NB4 (cell line): ENCODE results near the gene NTN1.

Source experiments
- CTCF ChIP-seq: IDR thresholded peaks from one replicate; pipeline ENCODE4 v1.5.1; 2012; ENCODE audit warnings: low read depth, low read length
- MAX ChIP-seq: IDR thresholded peaks from 2 replicates; pipeline ENCODE4 v1.6.1; 2011; ENCODE audit warnings: low read depth, low read length

- TF ChIP-seq MAX (no peak), CTCF (no peak)
These were observed 519 bp upstream of the NTN1 start for GRCh38 chr17:9020824-9021157.
